OCI-LY3 (cell line): Measurements from ENCODE around the gene ZBTB43.

Experiments
- CTCF ChIP-seq: fragments of 200-600, 300-600 bp; sonication (generic); IDR thresholded peaks from 2 replicates; pipeline ENCODE4 v1.5.1; 2014; ENCODE audit warnings: antibody characterized with exemption, low read length, low read depth
- EZH2phosphoT487 ChIP-seq: fragments of 200-600 bp; shearing (Covaris generic); IDR thresholded peaks from 2 replicates; pipeline ENCODE4 v1.6.1; 2018; ENCODE audit warnings: antibody characterized with exemption, mixed run types, low read depth

- TF ChIP-seq CTCF (no peak), EZH2phosphoT487 (no peak)
Observed at GRCh38 chr9:126886897-126887296, 82.1 kb downstream of the ZBTB43 start.
